ENCODE data around the gene BSPRY.
A peak's percentile ranks its signal among the peaks of the same experiment; 100 is the strongest.

The BSPRY gene

GRCh38 chr9:113331780-113332179, 17.6 kb upstream of the BSPRY start:
- Histone ChIP-seq H4K20me1 (ENCODE audit: low read depth, low read length) (no peaks in the 10 kb centered on the region), H3F3A (ENCODE audit: insufficient read depth) (no peaks in the 10 kb centered on the region), H3K79me2 (ENCODE audit: insufficient read depth, low read length) (no peaks in the 10 kb centered on the region), H3K36me3 (ENCODE audit: low read length) (no peaks in the 10 kb centered on the region), H3K4me2 (ENCODE audit: low read depth, low read length, poor library complexity, severe bottlenecking) (no peak overlapping the region), H3K9ac (ENCODE audit: low read length) (no peak overlapping the region), H2AFZ (ENCODE audit: low read depth, low read length, severe bottlenecking) (no peak overlapping the region), H3K9me3 (ENCODE audit: insufficient read depth, low read length) (no peaks in the 10 kb centered on the region), H3K27ac (ENCODE audit: low read depth, low read length) (no peak overlapping the region), H3K27me3 (ENCODE audit: low read length) (no peaks in the 10 kb centered on the region), H3K4me3 (ENCODE audit: insufficient read depth, low read length, poor library complexity, severe bottlenecking) (no peak overlapping the region), H3K9me2 (replicated peaks; ENCODE audit: insufficient read depth, low read length) (no peaks in the 10 kb centered on the region)
- TF ChIP-seq EZH2phosphoT487 (conservative IDR thresholded peaks at IDR 0.05; ENCODE audit: low read length) = no peak
- TF ChIP-seq, protein P1, sequence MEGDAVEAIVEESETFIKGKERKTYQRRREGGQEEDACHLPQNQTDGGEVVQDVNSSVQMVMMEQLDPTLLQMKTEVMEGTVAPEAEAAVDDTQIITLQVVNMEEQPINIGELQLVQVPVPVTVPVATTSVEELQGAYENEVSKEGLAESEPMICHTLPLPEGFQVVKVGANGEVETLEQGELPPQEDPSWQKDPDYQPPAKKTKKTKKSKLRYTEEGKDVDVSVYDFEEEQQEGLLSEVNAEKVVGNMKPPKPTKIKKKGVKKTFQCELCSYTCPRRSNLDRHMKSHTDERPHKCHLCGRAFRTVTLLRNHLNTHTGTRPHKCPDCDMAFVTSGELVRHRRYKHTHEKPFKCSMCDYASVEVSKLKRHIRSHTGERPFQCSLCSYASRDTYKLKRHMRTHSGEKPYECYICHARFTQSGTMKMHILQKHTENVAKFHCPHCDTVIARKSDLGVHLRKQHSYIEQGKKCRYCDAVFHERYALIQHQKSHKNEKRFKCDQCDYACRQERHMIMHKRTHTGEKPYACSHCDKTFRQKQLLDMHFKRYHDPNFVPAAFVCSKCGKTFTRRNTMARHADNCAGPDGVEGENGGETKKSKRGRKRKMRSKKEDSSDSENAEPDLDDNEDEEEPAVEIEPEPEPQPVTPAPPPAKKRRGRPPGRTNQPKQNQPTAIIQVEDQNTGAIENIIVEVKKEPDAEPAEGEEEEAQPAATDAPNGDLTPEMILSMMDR (IDR thresholded peaks at IDR 0.05; ENCODE audit: insufficient read depth, low read length, poor library complexity, severe bottlenecking) = no peak

GRCh38 chr9:113337714-113338113, 11.6 kb upstream of the BSPRY start:
- no peaks in the 10 kb centered on the region for H3K9me3 ChIP-seq (ENCODE audit: insufficient read depth, low read length)
- H3K4me3 ChIP-seq (ENCODE audit: insufficient read depth, low read length, poor library complexity, severe bottlenecking) = no peak overlapping the region
- H3K27me3 ChIP-seq (ENCODE audit: low read length) = no peaks in the 10 kb centered on the region
- H3K9ac ChIP-seq (ENCODE audit: low read length) = no peak overlapping the region
- no peak for TF ChIP-seq EZH2phosphoT487 (conservative IDR thresholded peaks at IDR 0.05; ENCODE audit: low read length)
- TF ChIP-seq, protein P1 (IDR thresholded peaks at IDR 0.05; ENCODE audit: insufficient read depth, low read length, poor library complexity, severe bottlenecking) = no peak
- no peak overlapping the region for H2AFZ ChIP-seq (ENCODE audit: low read depth, low read length, severe bottlenecking)
- H3K27ac ChIP-seq (ENCODE audit: low read depth, low read length) = no peak overlapping the region
- no peaks in the 10 kb centered on the region for H3K79me2 ChIP-seq (ENCODE audit: insufficient read depth, low read length)
- H3K36me3 ChIP-seq (ENCODE audit: low read length) = no peaks in the 10 kb centered on the region
- no peaks in the 10 kb centered on the region for H3F3A ChIP-seq (ENCODE audit: insufficient read depth)
- H4K20me1 ChIP-seq (ENCODE audit: low read depth, low read length) = no peaks in the 10 kb centered on the region
- H3K4me2 ChIP-seq (ENCODE audit: low read depth, low read length, poor library complexity, severe bottlenecking) = no peak overlapping the region
- no peaks in the 10 kb centered on the region for H3K9me2 ChIP-seq (replicated peaks; ENCODE audit: insufficient read depth, low read length)

GRCh38 chr9:113340011-113340699, 9.2 kb upstream of the BSPRY start, which contains the start of gene WDR31:
TSS of gene WDR31 (minus strand) at chr9:113340275. CDS start at chr9:113332022, 8,253 bp downstream.
- no peak for TF ChIP-seq EZH2phosphoT487 (conservative IDR thresholded peaks at IDR 0.05; ENCODE audit: low read length)
- TF ChIP-seq, protein P1 (IDR thresholded peaks at IDR 0.05; ENCODE audit: insufficient read depth, low read length, poor library complexity, severe bottlenecking) = no peak
- Histone ChIP-seq H4K20me1 (ENCODE audit: low read depth, low read length) (no peaks in the 10 kb centered on the region), H3K4me3 (ENCODE audit: insufficient read depth, low read length, poor library complexity, severe bottlenecking) (peak within 1 kb of the TSS; percentile 74), H3K27ac (ENCODE audit: low read depth, low read length) (no peak within 1 kb of the TSS), H3F3A (ENCODE audit: insufficient read depth) (no peaks in the 10 kb centered on the region), H3K9me3 (ENCODE audit: insufficient read depth, low read length) (no peaks in the 10 kb centered on the region), H3K79me2 (ENCODE audit: insufficient read depth, low read length) (no peaks in the 10 kb centered on the region), H2AFZ (ENCODE audit: low read depth, low read length, severe bottlenecking) (peak within 1 kb of the TSS; percentile 94), H3K9ac (ENCODE audit: low read length) (peak within 1 kb of the TSS; percentile 59), H3K4me2 (ENCODE audit: low read depth, low read length, poor library complexity, severe bottlenecking) (peak within 1 kb of the TSS; percentile 57), H3K36me3 (ENCODE audit: low read length) (no peaks in the 10 kb centered on the region), H3K27me3 (ENCODE audit: low read length) (no peaks in the 10 kb centered on the region), H3K9me2 (replicated peaks; ENCODE audit: insufficient read depth, low read length) (no peaks in the 10 kb centered on the region)

Measured in SU-DHL-6 (cell line).